Sigmoid colon (tissue), 7 donors: ENCODE measurements around the gene IER2. TPM values are rescaled to one million over a fixed set of nuclear protein-coding genes. Genes with fewer than 3 reads are reported as not detected.

Experiments
- DNase-seq: peaks from one replicate; pipeline ENCODE4 v3.0.0-alpha.2; 2019
- H3K27ac ChIP-seq, 4 donors: fragments of 200-600 bp; sonication (generic); one replicate each; pipeline ENCODE4 v1.5.1; 2016 to 2019; ENCODE audit warnings: mild to moderate bottlenecking in 1 of 4
- H3K27me3 ChIP-seq, 3 donors: fragments of 200-600 bp; sonication (generic); one replicate each; pipeline ENCODE4 v1.5.1; 2019; ENCODE audit warnings: mild to moderate bottlenecking in 1 of 3
- H3K36me3 ChIP-seq, 4 donors: fragments of 200-600 bp; sonication (generic); one replicate each; pipeline ENCODE4 v1.5.1; 2016 to 2019
- H3K4me1 ChIP-seq, 4 donors: fragments of 200-600 bp; sonication (generic); one replicate each; pipeline ENCODE4 v1.5.1; 2017 to 2019
- H3K4me3 ChIP-seq, 4 donors: fragments of 200-600 bp; sonication (generic); one replicate each; pipeline ENCODE4 v1.5.1; 2017 to 2019; ENCODE audit warnings: mild to moderate bottlenecking in 2 of 4, moderate library complexity in 1 of 4
- H3K9me3 ChIP-seq, 4 donors: fragments of 200-600 bp in 3 of 4; sonication (generic) in 3 of 4; one replicate each; pipeline versions ENCODE4 v1.5.1 to v1.6.1; 2013 to 2019
- CTCF ChIP-seq, 4 experiments: fragments of 450-650 bp in 3 of 4; fragments of 200-600 bp in 1 of 4; IDR thresholded peaks; one replicate each; pipeline ENCODE4 v1.5.1; 2016 to 2019; ENCODE audit warnings: antibody characterized with exemption in 4 of 4, mild to moderate bottlenecking in 3 of 4, moderate library complexity in 2 of 4
- EP300 ChIP-seq, 4 donors: sonication (generic); formaldehyde crosslinking; IDR thresholded peaks; one replicate each; pipeline ENCODE4 v1.6.1; 2017; ENCODE audit warnings: antibody characterized with exemption in 4 of 4
- POLR2A ChIP-seq, 2 donors: fragments of 450-650 bp; IDR thresholded peaks; one replicate each; pipeline ENCODE4 v1.6.1; 2016; ENCODE audit warnings: antibody characterized with exemption in 2 of 2, mild to moderate bottlenecking in 2 of 2, moderate library complexity in 2 of 2
- POLR2AphosphoS5 ChIP-seq, 4 donors: sonication (generic); formaldehyde crosslinking; IDR thresholded peaks; one replicate each; pipeline ENCODE4 v1.6.1; 2017; ENCODE audit warnings: antibody characterized with exemption in 4 of 4
- WGBS, 2 donors: extraction: QIAGEN DNeasy Blood & Tissue Kit; methylation state at CpG; one replicate each; pipeline ENCODE4 v1.1.7; 2013; 5-methylcytosine and 5-hydroxymethylcytosine counted together
- intact Hi-C: fragments of 100-400 bp; cut with DNase I; formaldehyde crosslinking; loops from one replicate; pipeline ENCODE4 v1.15.1; 2023
- polyA plus RNA-seq, 3 donors: library from polyadenylated mRNA; stranded (reverse); fragments of 200-250 nt; gene quantifications; one replicate each; pipeline ENCODE4 v1.2.3, GENCODE V29; 2013
- total RNA-seq, 4 donors: library from RNA; depleted of rRNA; stranded (reverse); fragments of >200 nt; gene quantifications; one replicate each; pipeline ENCODE4 v1.1.0, GENCODE V29; 2016
- donor health status: healthy with polysubstance abuse.
- donor health status: Bipolar disorder and iron deficiency.
- donor health status: healthy.

Gene IER2
- total and polyA plus RNA-seq, 7 donors = 30.3 to 215 (median 138) TPM

GRCh38 chr19:13118424-13119193 lies 31.6 kb upstream of the IER2 start:
- TF ChIP-seq CTCF (IDR thresholded peaks at IDR 0.05) (no peak), EP300 (IDR thresholded peaks at IDR 0.05) (no peak), POLR2AphosphoS5 (IDR thresholded peaks at IDR 0.05) (no peak)
- no peaks in the 10 kb centered on the region for H3K27me3 ChIP-seq
- intact Hi-C loops = loop anchor here (5.0 kb wide), 2 partner anchors 34 to 144 kb away; partner anchors contain the start of genes IER2 and STX10
- H3K4me1 ChIP-seq = peaks cover 0 to 49% (median 43%) of the 10 kb centered on the region in 4 donors
- DNase-seq = peak; percentile 76
- peaks cover 0 to 17% (median 8%) of the 10 kb centered on the region in 4 donors for H3K36me3 ChIP-seq
- peak overlapping the region; percentile 60 to 77 (median 74) for H3K27ac ChIP-seq
- WGBS, 2 donors = 1 to 2% methylated on average over 57 of the region's 57 CpGs
- H3K4me3 ChIP-seq = peak overlapping the region; percentile 91 to 95 (median 92)
- H3K9me3 ChIP-seq = no peaks in the 10 kb centered on the region

- H3K4me3 ChIP-seq = peak overlapping the region in 2 of 4 donors; percentile 94 to 95
Measured at GRCh38 chr19:13119627-13120026, 30.6 kb upstream of the IER2 start.

GRCh38 chr19:13120031-13120430 lies 30.2 kb upstream of the IER2 start:
- Histone ChIP-seq H3K27ac (no peak overlapping the region), H3K27me3 (no peaks in the 10 kb centered on the region), H3K9me3 (no peaks in the 10 kb centered on the region), H3K4me1 (peaks cover 0 to 45% (median 42%) of the 10 kb centered on the region in 4 donors), H3K4me3 (no peak overlapping the region), H3K36me3 (peaks cover 0 to 5% (median 2%) of the 10 kb centered on the region in 4 donors)
- DNase-seq = no peak
- TF ChIP-seq POLR2AphosphoS5 (IDR thresholded peaks at IDR 0.05) (no peak), EP300 (IDR thresholded peaks at IDR 0.05) (no peak), POLR2A (IDR thresholded peaks at IDR 0.05) (no peak), CTCF (IDR thresholded peaks at IDR 0.05) (no peak)
- WGBS, 2 donors = 85 to 86% methylated on average over 9 of the region's 9 CpGs
- intact Hi-C loops = no loop called here

More at GRCh38 chr19:13119627-13120026, 30.6 kb upstream of the IER2 start:
- no peak for DNase-seq
- 84 to 86% methylated on average over 8 of the region's 8 CpGs for WGBS, 2 donors
- Histone ChIP-seq H3K27ac (peak overlapping the region in 2 of 4 donors; percentile 72 to 75), H3K36me3 (peaks cover 0 to 9% (median 4%) of the 10 kb centered on the region in 4 donors), H3K27me3 (no peaks in the 10 kb centered on the region), H3K4me1 (peaks cover 0 to 49% (median 43%) of the 10 kb centered on the region in 4 donors), H3K9me3 (no peaks in the 10 kb centered on the region)
- no peak for TF ChIP-seq POLR2AphosphoS5 (IDR thresholded peaks at IDR 0.05)
- TF ChIP-seq POLR2A (IDR thresholded peaks at IDR 0.05) = no peak
- intact Hi-C loops = loop anchor here (5.0 kb wide), 2 partner anchors 33 to 143 kb away; partner anchors contain the start of genes IER2 and STX10

- Histone ChIP-seq H3K36me3 (peaks cover 0 to 3% (median 0%) of the 10 kb centered on the region in 4 donors), H3K27ac (no peak overlapping the region), H3K4me1 (peaks cover 0 to 37% (median 35%) of the 10 kb centered on the region in 4 donors), H3K27me3 (no peaks in the 10 kb centered on the region), H3K9me3 (no peaks in the 10 kb centered on the region), H3K4me3 (no peak overlapping the region)
- DNase-seq = no peak
- intact Hi-C loops = no loop called here
- 87% methylated on average over 10 of the region's 10 CpGs for WGBS, 2 donors
- TF ChIP-seq POLR2A (IDR thresholded peaks at IDR 0.05) (no peak), CTCF (IDR thresholded peaks at IDR 0.05) (no peak), EP300 (IDR thresholded peaks at IDR 0.05) (no peak), POLR2AphosphoS5 (IDR thresholded peaks at IDR 0.05) (no peak)
Measured at GRCh38 chr19:13120817-13121216, 29.4 kb upstream of the IER2 start.

GRCh38 chr19:13121551-13122274 lies 28.5 kb upstream of the IER2 start:
- H3K27ac ChIP-seq = no peak overlapping the region
- intact Hi-C loops = no loop called here
- peaks cover 0 to 7% (median 0%) of the 10 kb centered on the region in 4 donors for H3K36me3 ChIP-seq
- no peak for DNase-seq
- H3K27me3 ChIP-seq = no peaks in the 10 kb centered on the region
- no peaks in the 10 kb centered on the region for H3K9me3 ChIP-seq
- WGBS, 2 donors = 83 to 85% methylated on average over 18 of the region's 18 CpGs
- H3K4me1 ChIP-seq = peaks cover 0 to 33% (median 30%) of the 10 kb centered on the region in 4 donors
- H3K4me3 ChIP-seq = no peak overlapping the region
- TF ChIP-seq POLR2AphosphoS5 (IDR thresholded peaks at IDR 0.05) (no peak), POLR2A (IDR thresholded peaks at IDR 0.05) (no peak), CTCF (IDR thresholded peaks at IDR 0.05) (no peak), EP300 (IDR thresholded peaks at IDR 0.05) (no peak)
